ENCODE results near the gene DACT1.

The DACT1 gene

GRCh38 chr14:58635091-58635830, 2.5 kb upstream of the DACT1 start:
- WGBS, 2 experiments = 29 to 43% methylated on average over 7 of the region's 8 CpGs
- Histone ChIP-seq H3K27ac (ENCODE audit: insufficient read depth, low read depth, low read length, poor library complexity, severe bottlenecking) (no peak overlapping the region), H3K36me3 (ENCODE audit: control insufficient read depth, insufficient read depth, low read length) (no peaks in the 10 kb centered on the region), H3K4me1 (ENCODE audit: control insufficient read depth, insufficient read depth, low read length) (peaks cover 29% of the 10 kb centered on the region), H3K9me3 (ENCODE audit: control insufficient read depth, low read length) (no peaks in the 10 kb centered on the region), H3K27me3 (ENCODE audit: control insufficient read depth, insufficient read depth, low read length, poor library complexity, severe bottlenecking) (peaks cover 34% of the 10 kb centered on the region), H3K4me3 (ENCODE audit: insufficient read depth, low read depth, low read length) (no peak overlapping the region)

DNA sequence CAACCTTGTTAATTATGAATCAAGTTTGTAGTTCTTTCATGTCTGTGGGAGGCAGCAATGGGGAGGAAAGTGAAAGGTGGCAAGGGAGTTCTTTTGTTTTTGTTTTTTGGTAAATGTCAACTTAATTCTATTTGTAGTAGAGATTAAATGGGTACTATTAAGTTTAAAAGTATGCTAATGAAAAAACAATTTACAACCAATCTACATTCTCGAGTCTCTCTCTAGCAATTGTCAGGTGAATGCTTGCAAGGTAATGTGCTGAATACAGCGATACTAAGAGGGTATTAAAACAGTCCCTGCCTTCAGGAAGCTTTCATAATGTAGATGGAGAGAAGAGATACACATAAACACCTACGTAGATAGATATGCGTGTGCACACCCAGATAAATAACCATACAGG, 1.6 kb upstream of the DACT1 start:
- peaks cover 34% of the 10 kb centered on the region for H3K27me3 ChIP-seq (ENCODE audit: control insufficient read depth, insufficient read depth, low read length, poor library complexity, severe bottlenecking)
- H3K4me1 ChIP-seq (ENCODE audit: control insufficient read depth, insufficient read depth, low read length) = peaks cover 30% of the 10 kb centered on the region
- no peaks in the 10 kb centered on the region for H3K36me3 ChIP-seq (ENCODE audit: control insufficient read depth, insufficient read depth, low read length)
- no peak overlapping the region for H3K4me3 ChIP-seq (ENCODE audit: insufficient read depth, low read depth, low read length)
- no peaks in the 10 kb centered on the region for H3K9me3 ChIP-seq (ENCODE audit: control insufficient read depth, low read length)
- H3K27ac ChIP-seq (ENCODE audit: insufficient read depth, low read depth, low read length, poor library complexity, severe bottlenecking) = no peak overlapping the region
- 65 to 74% methylated on average over 3 to 4 of the region's 4 CpGs for WGBS, 2 experiments

GRCh38 chr14:58637040-58637390, 747 bp upstream of the DACT1 start:
- WGBS, 2 experiments = 59 to 64% methylated on average over 17 of the region's 17 CpGs
- Histone ChIP-seq H3K27ac (ENCODE audit: insufficient read depth, low read depth, low read length, poor library complexity, severe bottlenecking) (no peak overlapping the region), H3K36me3 (ENCODE audit: control insufficient read depth, insufficient read depth, low read length) (no peaks in the 10 kb centered on the region), H3K4me3 (ENCODE audit: insufficient read depth, low read depth, low read length) (peak overlapping the region; percentile 79), H3K9me3 (ENCODE audit: control insufficient read depth, low read length) (no peaks in the 10 kb centered on the region), H3K4me1 (ENCODE audit: control insufficient read depth, insufficient read depth, low read length) (peaks cover 25% of the 10 kb centered on the region), H3K27me3 (ENCODE audit: control insufficient read depth, insufficient read depth, low read length, poor library complexity, severe bottlenecking) (peaks cover 31% of the 10 kb centered on the region)

- WGBS, 2 experiments = 0 to 1% methylated on average over 75 of the region's 75 CpGs
- peak overlapping the region; percentile 5 for H3K27ac ChIP-seq (ENCODE audit: insufficient read depth, low read depth, low read length, poor library complexity, severe bottlenecking)
- peaks cover 27% of the 10 kb centered on the region for H3K27me3 ChIP-seq (ENCODE audit: control insufficient read depth, insufficient read depth, low read length, poor library complexity, severe bottlenecking)
- H3K36me3 ChIP-seq (ENCODE audit: control insufficient read depth, insufficient read depth, low read length) = no peaks in the 10 kb centered on the region
- peaks cover 22% of the 10 kb centered on the region for H3K4me1 ChIP-seq (ENCODE audit: control insufficient read depth, insufficient read depth, low read length)
- no peaks in the 10 kb centered on the region for H3K9me3 ChIP-seq (ENCODE audit: control insufficient read depth, low read length)
- H3K4me3 ChIP-seq (ENCODE audit: insufficient read depth, low read depth, low read length) = peak overlapping the region; percentile 79
These were observed 752 bp downstream of the DACT1 start for GRCh38 chr14:58638231-58639197.

- Histone ChIP-seq H3K4me3 (ENCODE audit: insufficient read depth, low read depth, low read length) (peak overlapping the region; percentile 79), H3K36me3 (ENCODE audit: control insufficient read depth, insufficient read depth, low read length) (no peaks in the 10 kb centered on the region), H3K27me3 (ENCODE audit: control insufficient read depth, insufficient read depth, low read length, poor library complexity, severe bottlenecking) (peaks cover 27% of the 10 kb centered on the region), H3K4me1 (ENCODE audit: control insufficient read depth, insufficient read depth, low read length) (peaks cover 19% of the 10 kb centered on the region), H3K27ac (ENCODE audit: insufficient read depth, low read depth, low read length, poor library complexity, severe bottlenecking) (no peak overlapping the region), H3K9me3 (ENCODE audit: control insufficient read depth, low read length) (no peaks in the 10 kb centered on the region)
- 1 to 8% methylated on average over 4 to 5 of the region's 5 CpGs for WGBS, 2 experiments
These were observed 1.4 kb downstream of the DACT1 start for GRCh38 chr14:58639198-58639565.

DNA sequence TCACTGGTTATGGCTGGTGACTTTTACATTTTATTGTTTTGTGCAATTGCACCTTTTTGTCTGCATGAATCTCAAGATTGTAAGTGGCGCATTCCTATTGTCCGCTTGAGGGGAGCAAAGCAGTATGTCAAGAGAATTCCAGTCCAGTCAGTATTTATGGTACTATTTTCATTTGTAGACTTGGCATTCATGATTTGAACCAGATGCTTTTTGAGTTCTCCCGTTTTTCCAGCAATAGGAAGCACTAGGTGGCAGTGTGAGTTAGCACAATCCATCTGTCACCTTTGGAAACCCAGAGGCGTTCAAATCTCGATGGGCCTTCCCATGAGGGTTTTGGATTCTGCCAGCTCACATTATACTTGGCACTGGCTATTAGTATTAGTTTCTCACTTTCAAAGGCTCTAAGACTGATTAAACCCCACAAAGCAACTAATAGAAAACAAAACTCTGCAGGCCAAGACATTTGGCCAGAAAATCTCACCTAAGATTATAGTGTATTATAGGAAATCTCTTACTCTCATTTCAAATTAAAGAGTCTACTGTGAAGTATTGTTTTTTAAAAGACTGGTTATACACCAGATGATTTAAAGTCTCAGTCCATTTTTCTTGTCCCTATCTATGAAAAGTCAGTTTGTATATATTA, 2.2 kb downstream of the DACT1 start:
- Histone ChIP-seq H3K36me3 (ENCODE audit: control insufficient read depth, insufficient read depth, low read length) (peaks cover under 1% of the 10 kb centered on the region), H3K4me1 (ENCODE audit: control insufficient read depth, insufficient read depth, low read length) (peaks cover 11% of the 10 kb centered on the region), H3K27me3 (ENCODE audit: control insufficient read depth, insufficient read depth, low read length, poor library complexity, severe bottlenecking) (peaks cover 27% of the 10 kb centered on the region), H3K27ac (ENCODE audit: insufficient read depth, low read depth, low read length, poor library complexity, severe bottlenecking) (no peak overlapping the region), H3K9me3 (ENCODE audit: control insufficient read depth, low read length) (no peaks in the 10 kb centered on the region), H3K4me3 (ENCODE audit: insufficient read depth, low read depth, low read length) (peak overlapping the region; percentile 79)
- WGBS, 2 experiments = 17 to 21% methylated on average over 5 of the region's 5 CpGs

- Histone ChIP-seq H3K9me3 (ENCODE audit: control insufficient read depth, low read length) (no peaks in the 10 kb centered on the region), H3K27me3 (ENCODE audit: control insufficient read depth, insufficient read depth, low read length, poor library complexity, severe bottlenecking) (peaks cover 27% of the 10 kb centered on the region), H3K36me3 (ENCODE audit: control insufficient read depth, insufficient read depth, low read length) (peaks cover 8% of the 10 kb centered on the region), H3K4me1 (ENCODE audit: control insufficient read depth, insufficient read depth, low read length) (peaks cover 6% of the 10 kb centered on the region), H3K27ac (ENCODE audit: insufficient read depth, low read depth, low read length, poor library complexity, severe bottlenecking) (no peak overlapping the region), H3K4me3 (ENCODE audit: insufficient read depth, low read depth, low read length) (peak overlapping the region; percentile 5)
- 95 to 100% methylated on average over 2 of the region's 2 CpGs for WGBS, 2 experiments
These were observed 3.2 kb downstream of the DACT1 start for GRCh38 chr14:58640959-58641358.

- H3K9me3 ChIP-seq (ENCODE audit: control insufficient read depth, low read length) = no peaks in the 10 kb centered on the region
- peaks cover 6% of the 10 kb centered on the region for H3K4me1 ChIP-seq (ENCODE audit: control insufficient read depth, insufficient read depth, low read length)
- peaks cover 27% of the 10 kb centered on the region for H3K27me3 ChIP-seq (ENCODE audit: control insufficient read depth, insufficient read depth, low read length, poor library complexity, severe bottlenecking)
- no peak overlapping the region for H3K4me3 ChIP-seq (ENCODE audit: insufficient read depth, low read depth, low read length)
- no peak overlapping the region for H3K27ac ChIP-seq (ENCODE audit: insufficient read depth, low read depth, low read length, poor library complexity, severe bottlenecking)
- WGBS, 2 experiments = 89 to 97% methylated on average over 5 of the region's 5 CpGs
- peaks cover 13% of the 10 kb centered on the region for H3K36me3 ChIP-seq (ENCODE audit: control insufficient read depth, insufficient read depth, low read length)
These were observed 3.7 kb downstream of the DACT1 start for GRCh38 chr14:58641509-58641908.

- whole genome bisulfite sequencing, 2 experiments = 86 to 88% methylated on average over 1 of the region's 1 CpG
- Histone ChIP-seq H3K9me3 (ENCODE audit: control insufficient read depth, low read length) (no peaks in the 10 kb centered on the region), H3K27ac (ENCODE audit: insufficient read depth, low read depth, low read length, poor library complexity, severe bottlenecking) (no peak overlapping the region), H3K4me1 (ENCODE audit: control insufficient read depth, insufficient read depth, low read length) (peaks cover 6% of the 10 kb centered on the region), H3K27me3 (ENCODE audit: control insufficient read depth, insufficient read depth, low read length, poor library complexity, severe bottlenecking) (peaks cover 14% of the 10 kb centered on the region), H3K4me3 (ENCODE audit: insufficient read depth, low read depth, low read length) (no peak overlapping the region), H3K36me3 (ENCODE audit: control insufficient read depth, insufficient read depth, low read length) (peaks cover 17% of the 10 kb centered on the region)
These were observed 5.6 kb downstream of the DACT1 start for GRCh38 chr14:58643366-58643765.

- H3K27me3 ChIP-seq (ENCODE audit: control insufficient read depth, insufficient read depth, low read length, poor library complexity, severe bottlenecking) = no peaks in the 10 kb centered on the region
These were observed 7.9 kb downstream of the DACT1 start for GRCh38 chr14:58645641-58646040.

More at GRCh38 chr14:58645641-58646040, 7.9 kb downstream of the DACT1 start:
- WGBS, 2 experiments = 94 to 96% methylated on average over 20 of the region's 20 CpGs
- peaks cover 2% of the 10 kb centered on the region for H3K4me1 ChIP-seq (ENCODE audit: control insufficient read depth, insufficient read depth, low read length)
- H3K27ac ChIP-seq (ENCODE audit: insufficient read depth, low read depth, low read length, poor library complexity, severe bottlenecking) = no peak overlapping the region
- H3K9me3 ChIP-seq (ENCODE audit: control insufficient read depth, low read length) = no peaks in the 10 kb centered on the region
- H3K36me3 ChIP-seq (ENCODE audit: control insufficient read depth, insufficient read depth, low read length) = peaks cover 17% of the 10 kb centered on the region
- no peak overlapping the region for H3K4me3 ChIP-seq (ENCODE audit: insufficient read depth, low read depth, low read length)

Data from ectodermal cell (in vitro differentiated cells).